Effector memory CD4-positive, alpha-beta T cell (primary cell): ENCODE measurements around the gene MYLK.

Experiments
- DNase-seq, 3 donors: peaks; one replicate each; pipeline ENCODE4 v3.0.0-alpha.2; 2020
- H3K27ac ChIP-seq: 2 replicates; pipeline ENCODE4 v1.7.0; 2013; ENCODE audit warnings: mild to moderate bottlenecking, low read length, moderate library complexity; ENCODE audit not compliant: insufficient read depth, poor library complexity, severe bottlenecking
- H3K27me3 ChIP-seq: replicated peaks from 2 replicates; pipeline ENCODE4 v1.7.0; 2013; ENCODE audit warnings: mild to moderate bottlenecking, low read length; ENCODE audit not compliant: insufficient read depth, control insufficient read depth, poor library complexity, severe bottlenecking
- H3K36me3 ChIP-seq: 2 replicates; pipeline ENCODE4 v1.7.0; 2013; ENCODE audit warnings: mild to moderate bottlenecking, low read length, moderate library complexity; ENCODE audit not compliant: control insufficient read depth, insufficient read depth
- H3K4me1 ChIP-seq: 2 replicates; pipeline ENCODE4 v1.7.0; 2013; ENCODE audit warnings: low read length, mild to moderate bottlenecking; ENCODE audit not compliant: control insufficient read depth, insufficient read depth, poor library complexity, severe bottlenecking
- H3K4me3 ChIP-seq: 2 replicates; pipeline ENCODE4 v1.7.0; 2013; ENCODE audit warnings: low read length, low read depth, mild to moderate bottlenecking; ENCODE audit not compliant: insufficient read depth, poor library complexity, severe bottlenecking
- H3K9me3 ChIP-seq: 2 replicates; pipeline ENCODE4 v1.7.0; 2013; ENCODE audit warnings: mild to moderate bottlenecking, low read length, moderate library complexity; ENCODE audit not compliant: control insufficient read depth

The MYLK gene

GRCh38 chr3:123800362-123800682 lies 83.8 kb downstream of the MYLK start:
- no peaks in the 10 kb centered on the region for H3K4me1 ChIP-seq
- H3K27ac ChIP-seq: no peak overlapping the region
- H3K4me3 ChIP-seq: no peak overlapping the region
- no peak for DNase-seq
- no peaks in the 10 kb centered on the region for H3K9me3 ChIP-seq
- H3K36me3 ChIP-seq: no peaks in the 10 kb centered on the region
- H3K27me3 ChIP-seq: no peaks in the 10 kb centered on the region

GRCh38 chr3:123799544-123800361 lies 84.4 kb downstream of the MYLK start:
- Histone ChIP-seq H3K9me3 (no peaks in the 10 kb centered on the region), H3K4me3 (no peak overlapping the region), H3K4me1 (no peaks in the 10 kb centered on the region), H3K36me3 (no peaks in the 10 kb centered on the region), H3K27me3 (no peaks in the 10 kb centered on the region), H3K27ac (no peak overlapping the region)
- no peak for DNase-seq

GRCh38 chr3:123798550-123798949 lies 85.6 kb downstream of the MYLK start:
- DNase-seq: no peak
- no peaks in the 10 kb centered on the region for H3K36me3 ChIP-seq
- no peak overlapping the region for H3K4me3 ChIP-seq
- no peaks in the 10 kb centered on the region for H3K9me3 ChIP-seq
- H3K27me3 ChIP-seq: no peaks in the 10 kb centered on the region
- no peak overlapping the region for H3K27ac ChIP-seq
- H3K4me1 ChIP-seq: no peaks in the 10 kb centered on the region

- no peak for DNase-seq
- no peaks in the 10 kb centered on the region for H3K36me3 ChIP-seq
- no peaks in the 10 kb centered on the region for H3K4me1 ChIP-seq
- no peaks in the 10 kb centered on the region for H3K27me3 ChIP-seq
- no peak overlapping the region for H3K4me3 ChIP-seq
- H3K9me3 ChIP-seq: no peaks in the 10 kb centered on the region
- H3K27ac ChIP-seq: no peak overlapping the region
Observed at GRCh38 chr3:123795471-123796251, 88.5 kb downstream of the MYLK start.

- Histone ChIP-seq H3K4me3 (no peak overlapping the region), H3K36me3 (no peaks in the 10 kb centered on the region), H3K27ac (no peak overlapping the region), H3K9me3 (no peaks in the 10 kb centered on the region), H3K27me3 (no peaks in the 10 kb centered on the region), H3K4me1 (no peaks in the 10 kb centered on the region)
- DNase-seq: no peak
Observed at GRCh38 chr3:123793425-123793824, 90.7 kb downstream of the MYLK start.

- Histone ChIP-seq H3K4me1 (no peaks in the 10 kb centered on the region), H3K4me3 (no peak overlapping the region), H3K27ac (no peak overlapping the region), H3K36me3 (no peaks in the 10 kb centered on the region), H3K27me3 (no peaks in the 10 kb centered on the region), H3K9me3 (no peaks in the 10 kb centered on the region)
- no peak for DNase-seq
Observed at GRCh38 chr3:123792473-123793201, 91.5 kb downstream of the MYLK start.

- Histone ChIP-seq H3K4me3 (no peak overlapping the region), H3K27ac (no peak overlapping the region), H3K27me3 (no peaks in the 10 kb centered on the region), H3K9me3 (no peaks in the 10 kb centered on the region), H3K36me3 (no peaks in the 10 kb centered on the region), H3K4me1 (no peaks in the 10 kb centered on the region)
- no peak for DNase-seq
Observed at GRCh38 chr3:123791898-123792297, 92.2 kb downstream of the MYLK start.

GRCh38 chr3:123791417-123791816 lies 92.7 kb downstream of the MYLK start:
- Histone ChIP-seq H3K9me3 (no peaks in the 10 kb centered on the region), H3K27ac (no peak overlapping the region), H3K27me3 (no peaks in the 10 kb centered on the region), H3K36me3 (no peaks in the 10 kb centered on the region), H3K4me3 (no peak overlapping the region), H3K4me1 (no peaks in the 10 kb centered on the region)
- DNase-seq: no peak

GRCh38 chr3:123791073-123791370 lies 93.1 kb downstream of the MYLK start:
- H3K36me3 ChIP-seq: no peaks in the 10 kb centered on the region
- no peaks in the 10 kb centered on the region for H3K9me3 ChIP-seq
- no peak for DNase-seq
- no peaks in the 10 kb centered on the region for H3K4me1 ChIP-seq
- no peak overlapping the region for H3K27ac ChIP-seq
- no peak overlapping the region for H3K4me3 ChIP-seq
- no peaks in the 10 kb centered on the region for H3K27me3 ChIP-seq
